ENCODE data around the gene PPP2R5D.

The PPP2R5D gene

GRCh38 chr6:42963855-42964605 lies 20.3 kb upstream of the PPP2R5D start:
- DNase-seq (ENCODE audit: low spot score): peak; percentile 63

GRCh38 chr6:42966571-42966970 lies 17.8 kb upstream of the PPP2R5D start:
- DNase-seq (ENCODE audit: low spot score): no peak

GRCh38 chr6:42967228-42967627 lies 17.1 kb upstream of the PPP2R5D start:
- DNase-seq (ENCODE audit: low spot score): no peak

GRCh38 chr6:42968126-42968701 lies 16.2 kb upstream of the PPP2R5D start:
- no peak for DNase-seq (ENCODE audit: low spot score)

- DNase-seq (ENCODE audit: low spot score): no peak
Observed at GRCh38 chr6:42968783-42969182, 15.6 kb upstream of the PPP2R5D start.

DNA sequence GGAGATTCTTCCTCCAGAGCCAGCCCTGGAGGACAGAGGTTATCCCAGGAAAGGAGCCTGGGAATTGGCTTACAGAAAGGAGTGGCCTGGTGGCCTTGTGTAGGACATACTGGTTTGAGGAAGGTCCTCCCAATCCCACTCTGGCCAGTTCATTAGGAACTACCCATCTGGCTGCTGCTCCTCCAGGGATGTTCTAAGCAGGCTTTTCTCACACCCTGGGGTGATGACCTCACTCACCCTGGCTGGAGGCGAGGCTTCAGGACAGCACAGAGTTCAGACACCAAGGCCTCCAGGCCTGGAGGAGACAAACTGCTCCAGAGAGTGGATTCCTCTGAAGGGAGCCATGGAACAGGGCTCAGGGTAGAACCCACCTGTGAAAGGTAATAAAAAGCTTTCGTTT lies 14.9 kb upstream of the PPP2R5D start:
- DNase-seq (ENCODE audit: low spot score): no peak

DNA sequence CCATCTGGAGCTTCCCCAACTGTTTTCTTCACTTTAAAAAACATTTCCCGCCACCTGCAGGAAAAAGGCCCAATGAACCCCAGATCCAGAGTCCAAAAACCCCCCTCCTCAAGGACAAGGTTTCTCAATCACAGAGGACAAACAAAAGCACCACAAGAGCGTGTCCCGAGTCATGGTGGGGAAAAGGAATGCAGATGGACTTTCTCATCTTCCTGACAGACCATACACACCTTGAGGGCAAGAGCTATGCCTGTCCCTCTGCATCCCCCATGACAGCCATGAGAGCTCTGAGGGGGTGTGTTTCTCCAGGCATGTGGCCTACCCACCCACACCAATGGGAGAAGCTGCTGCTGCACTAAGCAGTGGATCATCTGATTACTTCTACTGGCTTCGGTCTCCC lies 14.4 kb upstream of the PPP2R5D start:
- no peak for DNase-seq (ENCODE audit: low spot score)

GRCh38 chr6:42970871-42971612 lies 13.3 kb upstream of the PPP2R5D start:
- DNase-seq (ENCODE audit: low spot score): peak; percentile 54

DNA sequence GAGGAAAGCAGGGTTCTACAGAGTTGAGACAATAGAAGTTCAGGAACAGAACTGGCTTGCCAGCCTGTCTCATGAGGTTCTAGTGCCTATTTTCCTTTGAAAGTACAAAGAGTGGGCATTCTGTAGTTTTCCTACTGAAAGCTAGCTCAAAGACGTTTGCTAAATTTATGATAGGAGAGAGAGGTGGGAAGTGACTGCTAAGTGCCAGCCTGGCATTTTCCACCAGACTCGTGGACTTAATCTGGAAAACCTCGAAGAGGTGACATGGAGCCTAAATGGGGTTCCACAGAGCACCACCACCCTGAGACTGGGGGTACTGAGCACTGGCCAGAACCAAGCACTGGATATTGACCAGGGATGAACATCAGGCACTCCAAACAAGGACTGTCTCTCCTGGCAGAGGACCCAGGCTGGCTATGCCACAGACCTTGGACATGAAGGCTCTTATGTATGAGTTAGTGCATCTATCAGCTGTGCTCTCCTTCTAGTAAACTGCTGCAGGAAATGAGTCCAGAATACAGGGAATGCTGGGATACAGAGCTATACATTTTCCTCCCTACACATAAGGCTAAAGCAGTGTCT lies 12.5 kb upstream of the PPP2R5D start:
- DNase-seq (ENCODE audit: low spot score): no peak

GRCh38 chr6:42973926-42974325 lies 10.4 kb upstream of the PPP2R5D start:
- DNase-seq (ENCODE audit: low spot score): no peak

DNA sequence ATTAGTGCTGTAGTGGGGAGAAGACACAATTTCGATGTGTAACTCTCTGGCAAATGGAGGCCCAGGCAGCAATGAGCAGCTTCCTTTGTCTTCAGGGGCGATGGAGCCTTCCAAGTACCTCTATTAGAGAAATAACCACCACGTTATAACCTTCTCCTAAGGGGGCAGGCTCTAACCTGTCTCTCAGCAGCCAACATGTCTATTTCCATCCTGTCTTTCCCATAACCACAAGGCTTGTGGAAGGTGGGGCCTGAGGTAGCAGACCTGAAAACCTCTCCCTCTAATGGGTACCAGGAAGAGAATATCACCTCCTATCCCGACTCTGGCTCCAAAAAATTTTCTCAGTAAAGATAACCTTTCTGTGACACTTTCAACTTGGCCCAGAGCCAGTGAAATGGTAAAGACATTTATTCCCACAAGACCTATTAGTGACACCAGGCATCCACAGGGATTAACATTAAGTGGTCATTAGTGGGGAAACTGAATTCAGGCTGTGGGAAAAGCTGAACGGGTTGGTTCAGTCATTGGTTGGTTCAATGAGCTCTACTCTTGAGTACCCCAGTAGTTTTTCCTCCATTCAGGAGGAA lies 9.4 kb upstream of the PPP2R5D start:
- DNase-seq (ENCODE audit: low spot score): no peak

- peak; percentile 27 for DNase-seq (ENCODE audit: low spot score)
Observed at GRCh38 chr6:42978487-42978838, 5.9 kb upstream of the PPP2R5D start.

GRCh38 chr6:42978839-42979522 lies 5.4 kb upstream of the PPP2R5D start, which contains the start of gene PEX6:
TSS of gene PEX6 (minus strand) at chr6:42979181. CDS start at chr6:42979150, 31 bp downstream.
- DNase-seq (ENCODE audit: low spot score): peak; percentile 66

DNA sequence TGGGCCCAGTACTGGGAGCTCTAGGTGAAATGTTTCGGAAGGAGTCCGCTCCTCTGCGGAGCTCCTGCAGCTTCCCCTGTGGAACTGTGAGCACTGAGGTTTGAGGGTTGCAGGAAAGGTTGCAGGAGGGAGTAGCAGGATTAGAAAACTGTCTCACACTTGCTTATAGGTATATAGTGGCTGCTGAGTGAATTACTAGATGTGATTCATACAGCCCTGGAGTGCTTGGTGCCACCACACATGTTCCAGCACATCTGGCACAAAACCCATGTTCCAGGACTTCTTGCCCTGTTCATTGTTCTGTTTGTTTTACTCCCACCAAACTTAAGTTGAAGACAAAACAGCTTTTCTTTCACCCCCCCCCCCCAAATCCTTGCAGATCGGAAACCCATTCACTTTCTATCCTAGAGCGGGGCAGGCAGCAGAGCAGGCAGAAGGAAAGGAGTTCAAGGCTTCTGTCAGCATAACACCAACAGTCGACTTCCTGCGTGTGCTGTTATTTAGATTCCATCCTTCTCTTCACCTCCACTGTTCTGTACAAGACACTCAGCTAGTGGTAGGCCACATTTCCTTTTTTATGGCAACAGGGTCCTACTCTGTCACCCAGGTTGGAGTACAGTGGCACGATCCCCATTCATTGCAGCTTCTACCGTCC lies 4.7 kb upstream of the PPP2R5D start:
- DNase-seq (ENCODE audit: low spot score): no peak

DNA sequence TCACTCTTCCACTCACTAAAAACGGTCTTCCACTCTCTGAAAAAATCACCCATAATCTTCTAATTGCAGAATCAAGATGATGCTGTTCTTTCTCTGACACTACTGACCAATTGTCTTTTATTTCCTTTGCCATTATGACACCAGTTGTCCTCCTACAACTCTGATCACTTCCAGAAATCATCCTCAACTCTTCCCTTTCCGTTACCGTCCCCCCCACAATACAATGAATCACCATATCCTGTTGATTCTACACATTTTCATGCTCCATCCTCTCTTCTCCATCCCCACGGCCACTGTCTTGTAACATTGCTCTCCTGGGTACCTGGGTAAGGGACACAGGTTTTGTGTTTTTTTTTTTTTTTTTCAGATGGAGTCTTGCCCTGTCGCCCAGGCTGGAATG lies 2.5 kb upstream of the PPP2R5D start:
- no peak for DNase-seq (ENCODE audit: low spot score)

DNA sequence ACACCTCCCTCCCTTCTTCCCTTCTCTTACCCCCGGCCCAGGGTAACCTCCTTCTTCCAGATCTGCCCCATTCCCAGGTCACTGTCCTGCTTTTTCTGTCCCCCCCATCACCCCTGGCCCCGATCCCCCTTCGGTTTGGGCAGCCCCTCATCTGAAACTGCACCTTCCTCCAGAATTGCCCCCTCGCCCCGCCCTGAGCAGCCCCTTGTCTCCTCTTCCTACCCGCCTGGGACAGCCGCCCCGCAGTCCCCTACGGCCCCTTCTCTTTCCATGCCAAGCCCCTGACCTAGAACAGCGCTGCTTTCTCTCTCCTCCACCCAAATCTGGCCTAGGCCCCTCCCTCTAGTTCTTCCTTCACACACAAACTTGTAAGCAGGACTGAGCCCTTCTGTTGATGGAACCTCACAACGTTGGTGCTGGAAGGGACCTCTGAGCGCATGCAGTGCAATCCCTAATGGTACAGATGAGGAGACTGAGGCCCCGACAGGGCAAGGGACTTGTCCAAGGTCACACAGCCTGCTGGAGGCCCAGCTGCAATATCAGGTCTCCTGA lies 630 bp downstream of the PPP2R5D start:
- peak; percentile 14 for DNase-seq (ENCODE audit: low spot score)

- DNase-seq (ENCODE audit: low spot score): no peak
Observed at GRCh38 chr6:42987533-42988451, 3.4 kb downstream of the PPP2R5D start.

DNA sequence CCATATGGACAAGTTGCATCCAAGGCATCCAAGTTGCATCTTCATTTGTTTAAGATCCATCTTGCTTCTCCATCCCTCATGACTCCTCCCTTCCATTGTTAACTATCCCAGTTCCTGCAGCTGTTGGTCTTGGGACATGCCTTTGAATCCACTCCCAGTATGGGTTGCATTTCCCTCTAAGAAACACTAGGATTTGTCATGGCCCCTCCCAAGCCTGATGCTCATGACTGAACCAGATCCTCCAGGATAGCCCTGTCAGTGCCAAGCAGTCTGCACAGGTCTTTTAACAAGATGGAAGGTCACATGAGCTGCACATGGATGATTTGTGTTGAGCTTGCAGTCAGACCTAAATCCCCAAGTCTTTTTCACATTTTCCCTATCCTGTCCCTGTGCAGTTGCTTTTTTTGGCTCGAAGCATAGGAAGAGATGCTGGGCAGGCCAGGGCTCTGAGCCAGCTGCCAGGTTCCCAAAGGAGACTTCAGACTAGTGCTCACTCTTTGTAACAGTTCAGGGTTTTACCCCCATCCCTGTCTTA lies 4.2 kb downstream of the PPP2R5D start:
- DNase-seq (ENCODE audit: low spot score): no peak

- no peak for DNase-seq (ENCODE audit: low spot score)
Observed at GRCh38 chr6:42989923-42990322, 5.6 kb downstream of the PPP2R5D start.

DNA sequence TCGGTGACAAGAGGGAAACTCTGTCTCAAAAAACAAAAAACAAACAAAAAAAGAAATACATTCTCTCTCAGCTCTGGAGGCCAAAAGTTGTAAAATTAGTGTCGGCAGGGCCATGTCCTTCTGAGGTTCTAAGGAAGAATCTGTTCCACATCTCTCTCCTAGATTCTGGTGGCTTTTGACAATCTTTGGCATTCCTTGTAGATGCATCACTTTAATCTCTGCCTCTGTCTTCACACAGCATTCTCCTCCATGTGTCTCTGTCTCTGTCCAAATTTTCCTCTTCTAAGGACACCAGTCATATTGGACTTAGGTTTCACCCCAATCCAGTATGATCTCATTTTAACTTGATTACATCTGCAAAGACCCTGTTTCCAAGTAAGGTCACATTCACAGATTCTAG lies 9.1 kb downstream of the PPP2R5D start:
- DNase-seq (ENCODE audit: low spot score): no peak
